Measurements from ENCODE around the gene WAC. TPM values are rescaled to one million over a fixed set of nuclear protein-coding genes. Genes with fewer than 3 reads are reported as not detected.

WAC gene
- total RNA-seq, 1 experiment from 2014 or later, result 93.9 TPM

DNA sequence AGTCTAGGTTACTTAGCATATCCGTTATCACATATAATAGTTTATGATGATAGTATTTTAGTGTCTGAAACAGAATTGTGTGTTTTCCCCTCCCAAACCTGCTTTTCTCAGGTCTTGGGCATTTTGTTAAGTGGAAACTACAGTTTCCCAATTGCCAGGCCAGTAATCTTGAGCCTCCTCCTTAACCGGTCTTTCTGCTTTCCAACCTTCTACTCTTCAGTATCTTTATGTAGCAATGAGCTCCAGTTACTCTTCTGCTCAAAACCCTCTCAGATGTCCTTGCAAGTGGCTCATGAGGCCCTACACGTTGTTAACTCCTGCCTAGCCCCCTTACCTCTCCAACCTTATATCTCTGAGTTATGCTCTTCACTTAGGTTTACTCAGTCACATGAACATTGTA lies 22.0 kb downstream of the WAC start:
- H3K9me3 ChIP-seq (ENCODE audit: insufficient read depth, low read depth), result no peaks in the 10 kb centered on the region
- H3K27me3 ChIP-seq (ENCODE audit: insufficient read depth, low read depth), result no peaks in the 10 kb centered on the region
- H3K4me1 ChIP-seq (replicated peaks; ENCODE audit: insufficient read depth), result no peaks in the 10 kb centered on the region
- ChIA-PET CTCF (no interaction called here), POLR2A (ENCODE audit: unreplicated experiment) (interaction anchor here (0.8 kb wide), 1 partner anchor 30 kb away, joined by 9 read pairs; no protein-coding TSS in a partner anchor)
- H2AFZ ChIP-seq, result no peak overlapping the region
- peaks cover 17% of the 10 kb centered on the region for H3K36me3 ChIP-seq (ENCODE audit: low read depth)
- intact Hi-C loops (cut with micrococcal nuclease; ENCODE audit: unreplicated experiment), result no loop called here
- H3F3A ChIP-seq (ENCODE audit: insufficient read depth, low read depth), result no peaks in the 10 kb centered on the region; the same call in 1 of the 2 replicates
- H3K9me2 ChIP-seq (ENCODE audit: insufficient read depth), result no peaks in the 10 kb centered on the region
- BruUV-seq (replicated peaks), result no TSS peak
- no peak for DNase-seq
- no peak overlapping the region for H3K4me3 ChIP-seq
- peaks cover 99% of the 10 kb centered on the region for H3K79me2 ChIP-seq (ENCODE audit: low read depth)
- no peak overlapping the region for H3K4me2 ChIP-seq
- H3K27ac ChIP-seq, result no peak overlapping the region
- no peak for TF ChIP-seq EZH2 (IDR thresholded peaks at IDR 0.05; ENCODE audit: low read depth)
- TF ChIP-seq, protein P1, sequence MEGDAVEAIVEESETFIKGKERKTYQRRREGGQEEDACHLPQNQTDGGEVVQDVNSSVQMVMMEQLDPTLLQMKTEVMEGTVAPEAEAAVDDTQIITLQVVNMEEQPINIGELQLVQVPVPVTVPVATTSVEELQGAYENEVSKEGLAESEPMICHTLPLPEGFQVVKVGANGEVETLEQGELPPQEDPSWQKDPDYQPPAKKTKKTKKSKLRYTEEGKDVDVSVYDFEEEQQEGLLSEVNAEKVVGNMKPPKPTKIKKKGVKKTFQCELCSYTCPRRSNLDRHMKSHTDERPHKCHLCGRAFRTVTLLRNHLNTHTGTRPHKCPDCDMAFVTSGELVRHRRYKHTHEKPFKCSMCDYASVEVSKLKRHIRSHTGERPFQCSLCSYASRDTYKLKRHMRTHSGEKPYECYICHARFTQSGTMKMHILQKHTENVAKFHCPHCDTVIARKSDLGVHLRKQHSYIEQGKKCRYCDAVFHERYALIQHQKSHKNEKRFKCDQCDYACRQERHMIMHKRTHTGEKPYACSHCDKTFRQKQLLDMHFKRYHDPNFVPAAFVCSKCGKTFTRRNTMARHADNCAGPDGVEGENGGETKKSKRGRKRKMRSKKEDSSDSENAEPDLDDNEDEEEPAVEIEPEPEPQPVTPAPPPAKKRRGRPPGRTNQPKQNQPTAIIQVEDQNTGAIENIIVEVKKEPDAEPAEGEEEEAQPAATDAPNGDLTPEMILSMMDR (conservative IDR thresholded peaks at IDR 0.05), result no peak
- peaks cover 95% of the 10 kb centered on the region for H4K20me1 ChIP-seq (ENCODE audit: insufficient read depth)

DNA sequence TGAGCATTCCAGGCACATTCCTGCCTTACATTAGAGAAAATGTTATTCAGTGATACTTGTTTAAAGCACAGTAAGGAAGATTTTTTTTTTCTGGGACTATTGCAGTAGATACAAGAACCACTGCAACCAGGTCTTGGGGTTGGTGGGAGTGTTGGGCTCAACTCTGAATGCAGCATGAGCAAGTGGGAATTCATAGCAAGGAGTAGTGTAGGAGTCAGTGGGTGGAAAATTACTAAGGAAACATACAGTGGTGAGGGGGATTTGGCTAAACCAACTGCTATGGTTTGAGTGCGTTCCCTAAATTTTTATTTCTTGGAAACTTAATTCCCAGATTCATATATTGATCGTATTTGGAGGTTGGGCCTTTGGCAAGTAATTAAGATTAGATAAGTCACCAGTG lies 22.4 kb downstream of the WAC start:
- H3K27ac ChIP-seq, result no peak overlapping the region
- H3K9me3 ChIP-seq (ENCODE audit: insufficient read depth, low read depth), result no peaks in the 10 kb centered on the region
- no peaks in the 10 kb centered on the region for H3K27me3 ChIP-seq (ENCODE audit: insufficient read depth, low read depth)
- H3K4me1 ChIP-seq (replicated peaks; ENCODE audit: insufficient read depth), result no peaks in the 10 kb centered on the region
- H3K36me3 ChIP-seq (ENCODE audit: low read depth), result peaks cover 17% of the 10 kb centered on the region
- H3K4me2 ChIP-seq, result no peak overlapping the region
- intact Hi-C loops (cut with micrococcal nuclease; ENCODE audit: unreplicated experiment), result no loop called here
- CTCF ChIA-PET, result no interaction called here
- POLR2A ChIA-PET (ENCODE audit: unreplicated experiment), result interaction anchor here (0.8 kb wide), 1 partner anchor 30 kb away, joined by 9 read pairs; no protein-coding TSS in a partner anchor
- H3K9me2 ChIP-seq (ENCODE audit: insufficient read depth), result no peaks in the 10 kb centered on the region
- peaks cover 99% of the 10 kb centered on the region for H3K79me2 ChIP-seq (ENCODE audit: low read depth)
- no peaks in the 10 kb centered on the region; the same call in 1 of the 2 replicates for H3F3A ChIP-seq (ENCODE audit: insufficient read depth, low read depth)
- TF ChIP-seq, protein P1 (conservative IDR thresholded peaks at IDR 0.05), result no peak
- TF ChIP-seq EZH2 (IDR thresholded peaks at IDR 0.05; ENCODE audit: low read depth), result no peak
- H3K4me3 ChIP-seq, result no peak overlapping the region
- BruUV-seq (replicated peaks), result no TSS peak
- H2AFZ ChIP-seq, result no peak overlapping the region
- no peak for DNase-seq
- peaks cover 93% of the 10 kb centered on the region for H4K20me1 ChIP-seq (ENCODE audit: insufficient read depth)

DNA sequence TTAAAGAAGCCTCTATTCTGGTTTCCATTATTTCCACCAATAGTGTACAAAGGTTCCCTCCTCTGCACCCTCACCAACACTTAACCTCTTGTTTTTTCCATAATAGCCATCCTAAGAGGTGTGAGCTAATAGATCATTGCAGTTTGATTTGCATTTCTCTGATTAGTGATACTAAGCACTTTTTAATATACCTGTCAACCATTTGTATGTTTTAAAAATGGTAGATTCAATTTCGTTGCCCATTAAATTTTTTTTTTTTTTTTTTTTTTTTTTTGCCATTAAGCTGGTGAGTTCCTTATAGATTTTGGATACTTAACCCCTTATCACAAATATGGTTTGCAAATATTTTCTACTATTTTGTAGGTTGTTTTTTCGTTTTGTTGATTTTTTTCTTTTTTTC lies 23.2 kb downstream of the WAC start:
- no peak overlapping the region for H3K4me3 ChIP-seq
- H2AFZ ChIP-seq, result no peak overlapping the region
- H4K20me1 ChIP-seq (ENCODE audit: insufficient read depth), result peaks cover 93% of the 10 kb centered on the region

More for the DNA sequence above, 23.2 kb downstream of the WAC start:
- peaks cover 99% of the 10 kb centered on the region for H3K79me2 ChIP-seq (ENCODE audit: low read depth)
- no peaks in the 10 kb centered on the region for H3K9me3 ChIP-seq (ENCODE audit: insufficient read depth, low read depth)
- H3K4me1 ChIP-seq (replicated peaks; ENCODE audit: insufficient read depth), result no peaks in the 10 kb centered on the region
- H3K4me2 ChIP-seq, result no peak overlapping the region
- H3F3A ChIP-seq (ENCODE audit: insufficient read depth, low read depth), result no peaks in the 10 kb centered on the region; the same call in 1 of the 2 replicates
- H3K9me2 ChIP-seq (ENCODE audit: insufficient read depth), result no peaks in the 10 kb centered on the region
- no TSS peak for BruUV-seq (replicated peaks)
- no peak overlapping the region for H3K27ac ChIP-seq
- intact Hi-C loops (cut with micrococcal nuclease; ENCODE audit: unreplicated experiment), result no loop called here
- CTCF ChIA-PET, result no interaction called here
- DNase-seq, result no peak
- TF ChIP-seq EZH2 (IDR thresholded peaks at IDR 0.05; ENCODE audit: low read depth), result no peak
- TF ChIP-seq, protein P1 (conservative IDR thresholded peaks at IDR 0.05), result no peak
- no peaks in the 10 kb centered on the region for H3K27me3 ChIP-seq (ENCODE audit: insufficient read depth, low read depth)
- H3K36me3 ChIP-seq (ENCODE audit: low read depth), result peaks cover 17% of the 10 kb centered on the region
- POLR2A ChIA-PET (ENCODE audit: unreplicated experiment), result no interaction called here

Measured in PC-9 (cell line).